D721Med (cell line): ENCODE measurements around the gene SDR42E2.

Source experiments
- DNase-seq: peaks from one replicate; pipeline ENCODE4 v3.0.0; 2011; ENCODE audit warnings: low spot score; ENCODE audit not compliant: insufficient read length
- FAIRE-seq: peaks from 2 replicates; lab custom pipeline; 2011; peaks lifted over from hg19 to GRCh38; lab: Jason Lieb, UNC
- TF ChIP-seq, protein P1 (sequence below): IDR thresholded peaks from 2 replicates; pipeline ENCODE4 v1.5.1; 2012; ENCODE audit warnings: mild to moderate bottlenecking, control low read depth; ENCODE audit not compliant: insufficient read depth; ENCODE audit errors: missing control alignments

Gene SDR42E2

GRCh38 chr16:22161999-22162655 lies at the start of gene SDR42E2:
Gene SDR42E2 (plus strand): TSS chr16:22162506. CDS start chr16:22165583, 3,077 bp downstream.
- DNase-seq: no peak
- TF ChIP-seq, protein P1, sequence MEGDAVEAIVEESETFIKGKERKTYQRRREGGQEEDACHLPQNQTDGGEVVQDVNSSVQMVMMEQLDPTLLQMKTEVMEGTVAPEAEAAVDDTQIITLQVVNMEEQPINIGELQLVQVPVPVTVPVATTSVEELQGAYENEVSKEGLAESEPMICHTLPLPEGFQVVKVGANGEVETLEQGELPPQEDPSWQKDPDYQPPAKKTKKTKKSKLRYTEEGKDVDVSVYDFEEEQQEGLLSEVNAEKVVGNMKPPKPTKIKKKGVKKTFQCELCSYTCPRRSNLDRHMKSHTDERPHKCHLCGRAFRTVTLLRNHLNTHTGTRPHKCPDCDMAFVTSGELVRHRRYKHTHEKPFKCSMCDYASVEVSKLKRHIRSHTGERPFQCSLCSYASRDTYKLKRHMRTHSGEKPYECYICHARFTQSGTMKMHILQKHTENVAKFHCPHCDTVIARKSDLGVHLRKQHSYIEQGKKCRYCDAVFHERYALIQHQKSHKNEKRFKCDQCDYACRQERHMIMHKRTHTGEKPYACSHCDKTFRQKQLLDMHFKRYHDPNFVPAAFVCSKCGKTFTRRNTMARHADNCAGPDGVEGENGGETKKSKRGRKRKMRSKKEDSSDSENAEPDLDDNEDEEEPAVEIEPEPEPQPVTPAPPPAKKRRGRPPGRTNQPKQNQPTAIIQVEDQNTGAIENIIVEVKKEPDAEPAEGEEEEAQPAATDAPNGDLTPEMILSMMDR: no peak

DNA sequence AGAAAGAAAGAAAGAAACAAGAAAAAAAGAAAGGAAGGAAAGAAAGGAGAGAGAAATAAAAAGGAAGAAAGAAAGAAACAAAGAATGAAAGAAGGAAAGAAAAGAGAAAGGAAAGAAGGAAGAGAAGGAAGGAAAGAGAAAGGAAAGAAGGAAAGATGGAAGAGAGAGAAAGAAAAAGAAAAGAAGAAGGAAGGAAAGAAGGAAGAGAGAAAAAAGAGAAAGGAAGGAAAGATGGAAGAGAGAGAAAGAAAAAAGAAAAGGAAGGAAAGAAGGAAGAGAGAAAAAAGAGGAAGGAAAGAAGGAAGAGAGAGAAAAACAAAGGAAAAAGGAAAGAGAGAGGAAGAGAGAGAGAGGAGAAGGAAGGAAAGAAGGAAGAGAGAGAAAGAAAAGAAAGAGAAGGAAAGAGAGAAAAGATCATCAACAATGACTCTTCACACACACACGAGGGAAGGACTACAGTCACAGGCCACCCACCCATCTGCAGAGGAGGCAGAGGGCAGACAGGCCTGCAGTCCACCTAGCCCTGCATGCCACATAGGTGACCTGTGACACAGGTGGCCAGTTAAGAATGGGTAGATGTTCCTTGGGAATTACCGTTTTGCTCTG lies 46.1 kb upstream of the SDR42E2 start:
- FAIRE-seq (no peak), DNase-seq (no peak)
- TF ChIP-seq, protein P1: no peak

More at GRCh38 chr16:22161999-22162655, at the start of gene SDR42E2:
- no peak for FAIRE-seq

- TF ChIP-seq, protein P1: no peak
- DNase-seq (no peak), FAIRE-seq (no peak)
Observed at GRCh38 chr16:22117609-22118008, 44.7 kb upstream of the SDR42E2 start.

DNA sequence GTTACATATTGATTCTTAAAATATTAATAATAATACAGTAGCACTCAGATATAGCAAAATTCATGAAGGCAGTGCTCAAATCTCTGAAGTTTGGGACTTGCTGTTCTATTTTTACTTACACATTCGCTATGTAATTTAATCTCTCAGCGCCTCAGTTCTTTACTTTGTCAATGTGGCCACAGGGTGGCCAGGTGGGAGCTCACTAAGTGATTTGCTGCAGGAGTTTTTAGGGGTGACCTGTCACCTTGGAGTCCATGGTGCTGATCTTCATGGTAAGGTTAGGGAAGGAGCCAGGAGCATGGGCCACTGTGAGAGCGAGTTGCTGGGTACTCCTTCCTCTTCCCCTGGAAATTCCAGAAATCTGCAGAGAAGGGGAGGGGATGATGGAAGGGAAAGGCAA lies 41.9 kb upstream of the SDR42E2 start:
- FAIRE-seq (no peak), DNase-seq (no peak)
- TF ChIP-seq, protein P1: no peak

- TF ChIP-seq, protein P1: no peak
- no peak for DNase-seq
- no peak for FAIRE-seq
Observed at GRCh38 chr16:22122239-22122638, 40.1 kb upstream of the SDR42E2 start.

- FAIRE-seq (no peak), DNase-seq (no peak)
- TF ChIP-seq, protein P1: no peak
Observed at GRCh38 chr16:22123146-22123545, 39.2 kb upstream of the SDR42E2 start.
